Loucy (cell line): Measurements from ENCODE around the gene SNAP25.

Experiments used
- H2AFZ ChIP-seq: fragments of 200-600 bp; sonication (generic); 2 replicates; pipeline ENCODE4 v1.6.0; 2016; ENCODE audit warnings: antibody characterized with exemption, mild to moderate bottlenecking, low read length, moderate library complexity
- H3F3A ChIP-seq: fragments of 200-600 bp; 2 replicates; pipeline ENCODE4 v1.6.0; 2016; ENCODE audit warnings: antibody characterized with exemption, low read depth, mild to moderate bottlenecking
- H3K27me3 ChIP-seq: fragments of 200-600 bp; sonication (generic); 2 replicates; pipeline ENCODE4 v1.6.1; 2014; ENCODE audit warnings: low read length, mild to moderate bottlenecking; ENCODE audit not compliant: insufficient read depth, poor library complexity, severe bottlenecking
- H3K36me3 ChIP-seq: fragments of 200-600 bp; sonication (generic); 2 replicates; pipeline ENCODE4 v1.6.1; 2016; ENCODE audit warnings: low read length; ENCODE audit not compliant: insufficient read depth
- H3K4me1 ChIP-seq: fragments of 200-600 bp; sonication (generic); 2 replicates; pipeline ENCODE4 v1.5.1; 2014; ENCODE audit warnings: low read length, mild to moderate bottlenecking; ENCODE audit not compliant: insufficient read depth, poor library complexity, severe bottlenecking
- H3K4me2 ChIP-seq: fragments of 200-600 bp; sonication (generic); 2 replicates; pipeline ENCODE4 v1.6.0; 2014; ENCODE audit warnings: antibody characterized with exemption, low read length, low read depth, mild to moderate bottlenecking; ENCODE audit not compliant: poor library complexity, severe bottlenecking
- H3K4me3 ChIP-seq: fragments of 200-600 bp; sonication (generic); 2 replicates; pipeline ENCODE4 v1.5.1; 2014; ENCODE audit warnings: low read length, mild to moderate bottlenecking, mixed read lengths; ENCODE audit not compliant: poor library complexity, severe bottlenecking
- H3K79me2 ChIP-seq: fragments of 200-600 bp; sonication (generic); 2 replicates; pipeline ENCODE4 v1.6.1; 2014; ENCODE audit warnings: low read length; ENCODE audit not compliant: insufficient read depth
- H3K9ac ChIP-seq: fragments of 200-600 bp; sonication (generic); 2 replicates; pipeline ENCODE4 v1.6.0; 2014; ENCODE audit warnings: mild to moderate bottlenecking, low read depth, low read length, moderate library complexity; ENCODE audit not compliant: poor library complexity, severe bottlenecking
- H3K9me2 ChIP-seq: fragments of 200-600 bp; sonication (generic); replicated peaks from 2 replicates; pipeline ENCODE4 v1.6.1; 2016; ENCODE audit warnings: low read depth, low read length, mixed read lengths
- H3K9me3 ChIP-seq: fragments of 200-600 bp; sonication (generic); 2 replicates; pipeline ENCODE4 v1.6.1; 2014; ENCODE audit warnings: mild to moderate bottlenecking, antibody characterized with exemption, low read length, low read depth; ENCODE audit not compliant: insufficient read depth
- H4K20me1 ChIP-seq: fragments of 200-600 bp; sonication (generic); 2 replicates; pipeline ENCODE4 v1.6.0; 2014; ENCODE audit warnings: antibody characterized with exemption, low read length, mild to moderate bottlenecking; ENCODE audit not compliant: insufficient read depth, poor library complexity, severe bottlenecking
- EZH2phosphoT487 ChIP-seq: fragments of 200-600 bp; IDR thresholded peaks from 2 replicates; pipeline ENCODE4 v1.6.1; 2018; ENCODE audit warnings: antibody characterized with exemption, mild to moderate bottlenecking, moderate library complexity, borderline replicate concordance
- TF ChIP-seq, protein P1 (sequence below): fragments of 200-600 bp; sonication (generic); conservative IDR thresholded peaks from 2 replicates; pipeline ENCODE4 v1.5.1; 2014; ENCODE audit warnings: mild to moderate bottlenecking, antibody characterized with exemption, low read length

SNAP25 gene

DNA sequence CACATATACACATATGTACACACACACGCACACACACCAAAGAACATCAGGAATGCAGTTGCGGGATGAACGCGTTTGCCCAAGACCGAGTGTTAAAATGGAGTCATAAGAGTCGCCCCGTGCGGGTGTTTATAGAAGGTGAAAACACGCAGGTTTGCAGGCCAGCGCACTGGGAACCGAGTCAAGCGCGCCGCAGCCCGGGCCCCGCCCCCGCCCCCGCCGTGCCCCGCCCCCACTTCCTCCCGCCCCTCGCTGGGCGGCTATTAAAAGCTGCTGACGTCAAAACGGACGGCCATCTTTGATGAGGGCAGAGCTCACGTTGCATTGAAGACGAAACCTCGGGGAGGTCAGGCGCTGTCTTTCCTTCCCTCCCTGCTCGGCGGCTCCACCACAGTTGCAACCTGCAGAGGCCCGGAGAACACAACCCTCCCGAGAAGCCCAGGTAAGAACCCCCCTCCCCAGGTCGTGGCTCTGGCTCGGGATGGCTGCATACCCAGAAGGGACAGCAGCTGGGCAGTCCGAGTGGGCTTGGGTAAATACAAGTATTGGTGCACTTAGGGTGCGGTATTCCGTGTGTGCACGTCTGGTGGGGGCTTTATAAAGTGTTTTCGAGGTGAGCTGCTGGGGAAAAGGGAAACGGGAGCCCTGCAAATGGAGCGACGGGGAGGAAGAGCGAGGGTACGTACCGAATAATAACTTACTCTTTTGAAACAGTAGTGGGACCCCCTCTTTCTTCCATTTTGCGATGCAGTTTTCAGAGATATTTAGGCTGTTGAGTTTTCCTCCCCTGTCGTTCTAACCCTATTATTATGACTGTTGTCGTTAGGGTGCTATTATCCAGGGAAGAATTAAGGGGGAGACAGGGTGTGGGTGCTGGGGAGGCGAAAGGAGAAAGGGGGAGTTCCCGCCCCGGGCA is at the start of gene SNAP25:
SNAP25 (plus strand) TSS at position 295 of the 916 bp plus-strand sequence. CDS start 56,662 bp downstream, outside the sequence.
- no peaks in the 10 kb centered on the region for H3F3A ChIP-seq
- H3K9me2 ChIP-seq: no peaks in the 10 kb centered on the region
- no peaks in the 10 kb centered on the region for H3K4me1 ChIP-seq
- H3K79me2 ChIP-seq: no peaks in the 10 kb centered on the region
- no peaks in the 10 kb centered on the region for H3K27me3 ChIP-seq
- no peak within 1 kb of the TSS for H3K4me2 ChIP-seq
- TF ChIP-seq EZH2phosphoT487: no peak
- TF ChIP-seq, protein P1, sequence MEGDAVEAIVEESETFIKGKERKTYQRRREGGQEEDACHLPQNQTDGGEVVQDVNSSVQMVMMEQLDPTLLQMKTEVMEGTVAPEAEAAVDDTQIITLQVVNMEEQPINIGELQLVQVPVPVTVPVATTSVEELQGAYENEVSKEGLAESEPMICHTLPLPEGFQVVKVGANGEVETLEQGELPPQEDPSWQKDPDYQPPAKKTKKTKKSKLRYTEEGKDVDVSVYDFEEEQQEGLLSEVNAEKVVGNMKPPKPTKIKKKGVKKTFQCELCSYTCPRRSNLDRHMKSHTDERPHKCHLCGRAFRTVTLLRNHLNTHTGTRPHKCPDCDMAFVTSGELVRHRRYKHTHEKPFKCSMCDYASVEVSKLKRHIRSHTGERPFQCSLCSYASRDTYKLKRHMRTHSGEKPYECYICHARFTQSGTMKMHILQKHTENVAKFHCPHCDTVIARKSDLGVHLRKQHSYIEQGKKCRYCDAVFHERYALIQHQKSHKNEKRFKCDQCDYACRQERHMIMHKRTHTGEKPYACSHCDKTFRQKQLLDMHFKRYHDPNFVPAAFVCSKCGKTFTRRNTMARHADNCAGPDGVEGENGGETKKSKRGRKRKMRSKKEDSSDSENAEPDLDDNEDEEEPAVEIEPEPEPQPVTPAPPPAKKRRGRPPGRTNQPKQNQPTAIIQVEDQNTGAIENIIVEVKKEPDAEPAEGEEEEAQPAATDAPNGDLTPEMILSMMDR: no peak
- no peaks in the 10 kb centered on the region for H3K36me3 ChIP-seq
- no peak within 1 kb of the TSS for H2AFZ ChIP-seq
- H3K4me3 ChIP-seq: no peak within 1 kb of the TSS
- H3K9ac ChIP-seq: no peak within 1 kb of the TSS
- H4K20me1 ChIP-seq: no peaks in the 10 kb centered on the region
- no peaks in the 10 kb centered on the region for H3K9me3 ChIP-seq

DNA sequence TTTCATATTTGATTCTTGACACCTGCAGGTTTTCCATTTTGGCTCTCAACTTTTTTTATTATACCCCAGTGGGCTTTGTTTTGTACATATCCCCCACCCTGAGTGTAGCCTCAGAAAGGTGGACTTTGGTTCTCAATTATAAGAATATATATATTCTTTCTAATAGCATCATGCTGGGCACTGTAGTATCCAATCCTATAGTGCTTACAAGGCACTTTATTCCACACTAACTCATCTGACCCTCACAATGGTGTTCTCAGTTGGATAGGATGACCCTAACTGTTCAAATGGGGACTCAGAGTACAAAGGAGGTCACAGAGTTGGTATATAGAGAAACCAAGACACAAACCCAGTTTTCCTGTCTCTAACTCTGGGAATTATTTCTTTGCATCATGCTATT is 48.9 kb upstream of the SNAP25 start:
- Histone ChIP-seq H3K9me2 (no peaks in the 10 kb centered on the region), H4K20me1 (no peaks in the 10 kb centered on the region), H3K9me3 (no peaks in the 10 kb centered on the region), H3K36me3 (no peaks in the 10 kb centered on the region), H3K4me3 (no peak overlapping the region), H3F3A (no peaks in the 10 kb centered on the region), H3K79me2 (no peaks in the 10 kb centered on the region), H3K27me3 (no peaks in the 10 kb centered on the region), H3K4me2 (no peak overlapping the region), H3K4me1 (no peaks in the 10 kb centered on the region), H2AFZ (no peak overlapping the region), H3K9ac (no peak overlapping the region)
- TF ChIP-seq, protein P1: no peak
- TF ChIP-seq EZH2phosphoT487: no peak

DNA sequence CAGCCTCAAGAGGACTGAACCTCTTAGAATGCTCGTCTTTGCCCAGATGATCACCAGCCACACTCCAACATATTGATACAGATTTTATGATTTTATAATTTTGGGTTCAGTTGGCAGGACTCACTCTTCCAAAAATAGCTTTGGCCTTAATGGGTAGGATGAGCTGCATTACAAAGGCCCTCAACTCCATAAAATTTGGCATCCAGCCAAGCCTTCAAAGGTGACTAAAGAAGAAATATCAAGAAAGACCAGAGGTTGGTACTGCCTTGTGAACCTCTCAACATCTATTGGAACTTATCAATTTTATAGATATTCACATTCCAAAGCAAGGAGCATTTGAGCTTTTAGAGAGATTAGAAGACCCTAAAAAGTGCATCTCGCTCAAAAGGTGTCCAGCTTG is 48.4 kb upstream of the SNAP25 start:
- no peaks in the 10 kb centered on the region for H3K36me3 ChIP-seq
- H3K79me2 ChIP-seq: no peaks in the 10 kb centered on the region
- no peaks in the 10 kb centered on the region for H4K20me1 ChIP-seq
- H3F3A ChIP-seq: no peaks in the 10 kb centered on the region
- no peak overlapping the region for H3K4me3 ChIP-seq
- H3K27me3 ChIP-seq: no peaks in the 10 kb centered on the region
- H3K4me2 ChIP-seq: no peak overlapping the region
- H2AFZ ChIP-seq: no peak overlapping the region
- no peaks in the 10 kb centered on the region for H3K9me2 ChIP-seq
- H3K9ac ChIP-seq: no peak overlapping the region
- no peaks in the 10 kb centered on the region for H3K9me3 ChIP-seq
- TF ChIP-seq, protein P1: no peak
- TF ChIP-seq EZH2phosphoT487: no peak
- no peaks in the 10 kb centered on the region for H3K4me1 ChIP-seq
